ENCODE measurements around the gene SLC8A2. TPM values are rescaled to one million over a fixed set of nuclear protein-coding genes. Genes with fewer than 3 reads are reported as not detected.

SLC8A2 gene
- total and polyA plus RNA-seq, 2 of the 8 experiments (the other 6 are each of a cell fraction or from before 2014, with no cell fraction given): 7.3 to 12.4 TPM

- Histone ChIP-seq H4K5ac (ENCODE audit: insufficient read length, low read depth, low read length) (no peak overlapping the region), H4K8ac (ENCODE audit: extremely low read depth, insufficient read depth, low read length) (no peak overlapping the region), H4K20me1 (replicated peaks in 1 of 2; ENCODE audit: control insufficient read depth in 1 of 2, insufficient read depth in 2 of 2, low read length in 2 of 2) (peaks cover 2 to 16% of the 10 kb centered on the region in 2 experiments), H2AK5ac (ENCODE audit: low read depth, low read length) (no peak overlapping the region), H3K23ac (ENCODE audit: insufficient read length) (no peak overlapping the region), H2AFZ (ENCODE audit: low read length) (no peak overlapping the region), H3K27me3 (replicated peaks in 1 of 4; ENCODE audit: control insufficient read depth in 3 of 4, extremely low read depth in 1 of 4, insufficient read depth in 3 of 4, low read length in 3 of 4) (peaks cover 0 to 9% (median 9%) of the 10 kb centered on the region in 4 experiments; a peak in 5 of 7 replicates), H3K18ac (ENCODE audit: extremely low read depth, low read length) (no peak overlapping the region), H3K56ac (replicated peaks; ENCODE audit: insufficient read length, low read depth, low read length) (no peak overlapping the region), H3K4me3 (ENCODE audit: extremely low read depth in 1 of 4, insufficient read depth in 2 of 4, low read depth in 3 of 4, low read length in 4 of 4) (no peak overlapping the region), H3K27ac (ENCODE audit: low read depth, low read length) (no peak overlapping the region), H2BK20ac (ENCODE audit: low read length) (no peak overlapping the region), H2BK120ac (replicated peaks; ENCODE audit: low read depth, low read length) (no peak overlapping the region), H3K14ac (ENCODE audit: insufficient read length) (no peak overlapping the region), H3K23me2 (ENCODE audit: low read depth, low read length) (peaks cover 18% of the 10 kb centered on the region; the same call in 1 of the 2 replicates), H3K4ac (replicated peaks; ENCODE audit: insufficient read length, low read depth, low read length) (no peak overlapping the region), H3K4me1 (replicated peaks in 1 of 4; ENCODE audit: control insufficient read depth in 3 of 4, insufficient read depth in 4 of 4, low read length in 3 of 4) (peaks cover 7 to 18% (median 10%) of the 10 kb centered on the region in 4 experiments), H2BK12ac (ENCODE audit: low read depth, low read length) (no peak overlapping the region), H3K79me1 (ENCODE audit: low read depth, low read length) (no peaks in the 10 kb centered on the region; the same call in 1 of the 2 replicates), H4K91ac (replicated peaks; ENCODE audit: insufficient read length, low read length) (no peak overlapping the region), H3K79me2 (ENCODE audit: control insufficient read depth in 1 of 2, insufficient read depth in 2 of 2, low read length in 2 of 2) (no peaks in the 10 kb centered on the region), H3K9ac (replicated peaks in 1 of 4; ENCODE audit: extremely low read depth in 1 of 4, low read depth in 3 of 4, low read length in 3 of 4) (no peak overlapping the region), H2BK5ac (ENCODE audit: low read depth, low read length) (no peak overlapping the region), H2BK15ac (ENCODE audit: low read length) (no peak overlapping the region), H3K36me3 (ENCODE audit: control insufficient read depth in 2 of 4, insufficient read depth in 4 of 4, low read length in 3 of 4) (no peaks in the 10 kb centered on the region), H3K4me2 (ENCODE audit: insufficient read depth in 1 of 2, low read depth in 2 of 2, low read length in 2 of 2) (no peak overlapping the region), H3K9me3 (ENCODE audit: insufficient read depth in 2 of 2, low read depth in 1 of 2, low read length in 1 of 2) (no peaks in the 10 kb centered on the region)
- FAIRE-seq (no peak), DNase-seq (ENCODE audit: low read depth in 1 of 2, low spot score in 2 of 2) (peak in 1 of 2 experiments; percentile 85)
- WGBS, 2 experiments (ENCODE audit: extremely low coverage in 1 of 2, insufficient coverage in 1 of 2, insufficient read length in 1 of 2, insufficient replicate concordance in 2 of 2, low coverage in 1 of 2, low lambda C conversion rate in 2 of 2, missing lambda C conversion rate in 1 of 2): 62% methylated on average over 17 of the region's 22 CpGs; no CpG with 5 or more reads in 1 of the 2 experiments
- ChIA-PET POLR2A (ENCODE audit: partially characterized antibody) (interaction anchor here (0.6 kb wide), 1 partner anchor 258 kb away, joined by 3 read pairs; no protein-coding TSS in a partner anchor), CTCF (ENCODE audit: partially characterized antibody) (interaction anchor here (0.6 to 24.5 kb wide), 3 partner anchors 39 to 1991 kb away, joined by 3 to 436 read pairs (median 3); partner anchors contain the start of genes EHD2 and KPTN)
- TF ChIP-seq PHF8 (conservative IDR thresholded peaks at IDR 0.05; ENCODE audit: low read depth, low read length): no peak
- TF ChIP-seq KDM1A (IDR thresholded peaks at IDR 0.05; ENCODE audit: borderline replicate concordance, low read length): peak; percentile 93
- TF ChIP-seq GABPA (IDR thresholded peaks at IDR 0.05; ENCODE audit: borderline replicate concordance, insufficient read depth, low read length): no peak
- peak; percentile 78 to 80; a peak in 2 of 4 replicates for TF ChIP-seq HDAC2 (IDR thresholded peaks at IDR 0.05; ENCODE audit: borderline replicate concordance in 1 of 2, low read depth in 2 of 2, low read length in 2 of 2)
- no peak for TF ChIP-seq KDM5A (IDR thresholded peaks at IDR 0.05; ENCODE audit: low read length)
- TF ChIP-seq SAP30 (IDR thresholded peaks at IDR 0.05; ENCODE audit: insufficient read depth, insufficient replicate concordance, low read length): peak; percentile 84
- TF ChIP-seq MAX (IDR thresholded peaks at IDR 0.05): peak; percentile 75
- TF ChIP-seq SIN3A (conservative IDR thresholded peaks at IDR 0.05 in 1 of 2, IDR thresholded peaks at IDR 0.05 in 1 of 2; ENCODE audit: low read depth in 1 of 2, low read length in 2 of 2): peak; percentile 93 to 96
- no peak for TF ChIP-seq RFX5 (IDR thresholded peaks at IDR 0.05; ENCODE audit: borderline replicate concordance, low read depth, low read length)
- peak; percentile 40; the same call in 1 of the 2 replicates for TF ChIP-seq EGR1 (IDR thresholded peaks at IDR 0.05; ENCODE audit: borderline replicate concordance, low read depth, low read length)
- TF ChIP-seq NRF1 (IDR thresholded peaks at IDR 0.05; ENCODE audit: low read depth, low read length): no peak
- no peak for TF ChIP-seq TEAD4 (IDR thresholded peaks at IDR 0.05; ENCODE audit: low read depth, low read length)
These were observed 27.3 kb downstream of the SLC8A2 start for GRCh38 chr19:47444388-47444821.
